Liver (tissue), 9 donors: ENCODE data around the gene BRD3OS. TPM values are rescaled to one million over a fixed set of nuclear protein-coding genes. Genes with fewer than 3 reads are reported as not detected.

Experiments used
- DNase-seq: peaks from one replicate; pipeline ENCODE4 v3.0.0-alpha.2; 2017; ENCODE audit warnings: low spot score
- H3K27ac ChIP-seq, 2 donors: one replicate each; pipeline ENCODE4 v1.7.0; 2013; ENCODE audit warnings: inconsistent platforms in 2 of 2, low read length in 2 of 2, control low read depth in 1 of 2, low read depth in 1 of 2, mild to moderate bottlenecking in 1 of 2
- H3K27me3 ChIP-seq, 4 donors: one replicate each; pipeline versions ENCODE4 v1.6.1 to v1.7.0; 2013; ENCODE audit warnings: low read length in 3 of 4, inconsistent platforms in 1 of 4, mild to moderate bottlenecking in 1 of 4, moderate library complexity in 1 of 4; ENCODE audit not compliant: control insufficient read depth in 4 of 4, insufficient read depth in 4 of 4
- H3K36me3 ChIP-seq, 4 donors: one replicate each; pipeline versions ENCODE4 v1.6.1 to v1.7.0; 2013; ENCODE audit warnings: low read length in 3 of 4, mild to moderate bottlenecking in 3 of 4, low read depth in 1 of 4, moderate library complexity in 1 of 4; ENCODE audit not compliant: control insufficient read depth in 4 of 4, insufficient read depth in 3 of 4
- H3K4me1 ChIP-seq, 4 donors: one replicate each; pipeline versions ENCODE4 v1.6.1 to v1.7.0; 2013; ENCODE audit warnings: low read length in 3 of 4, mild to moderate bottlenecking in 3 of 4, moderate library complexity in 1 of 4; ENCODE audit not compliant: control insufficient read depth in 4 of 4, insufficient read depth in 4 of 4
- H3K4me3 ChIP-seq, 3 donors: one replicate each; pipeline versions ENCODE4 v1.6.1 to v1.7.0; 2013; ENCODE audit warnings: low read length in 3 of 3, control low read depth in 1 of 3, low read depth in 1 of 3, mild to moderate bottlenecking in 1 of 3
- H3K9ac ChIP-seq, 2 donors: one replicate each; pipeline ENCODE4 v1.7.0; 2013; ENCODE audit warnings: low read length in 2 of 2, mild to moderate bottlenecking in 2 of 2, moderate library complexity in 2 of 2, control low read depth in 1 of 2, low read depth in 1 of 2
- H3K9me3 ChIP-seq, 4 donors: one replicate each; pipeline versions ENCODE4 v1.6.1 to v1.7.0; 2013; ENCODE audit warnings: low read length in 3 of 4; ENCODE audit not compliant: control insufficient read depth in 4 of 4
- EGR1 ChIP-seq, 2 donors: IDR thresholded peaks; 2 replicates each; pipeline ENCODE4 v1.6.1; 2016 to 2018; ENCODE audit warnings: antibody characterized with exemption in 2 of 2, low read depth in 2 of 2
- FOXA1 ChIP-seq: IDR thresholded peaks from 2 replicates; pipeline ENCODE4 v1.6.1; 2016; ENCODE audit warnings: antibody characterized with exemption
- GABPA ChIP-seq, 2 donors: IDR thresholded peaks in 1 of 2; conservative IDR thresholded peaks in 1 of 2; 2 replicates each; pipeline ENCODE4 v1.6.1; 2016; ENCODE audit warnings: antibody characterized with exemption in 2 of 2, mild to moderate bottlenecking in 1 of 2, moderate library complexity in 1 of 2
- HNF4A ChIP-seq, 2 donors: conservative IDR thresholded peaks; 2 replicates each; pipeline ENCODE4 v1.6.1; 2016; ENCODE audit warnings: antibody characterized with exemption in 2 of 2, mild to moderate bottlenecking in 2 of 2
- HNF4G ChIP-seq: IDR thresholded peaks from 2 replicates; pipeline ENCODE4 v1.6.1; 2016; ENCODE audit warnings: antibody characterized with exemption
- JUND ChIP-seq, 2 donors: IDR thresholded peaks; 2 replicates each; pipeline ENCODE4 v1.6.1; 2016; ENCODE audit warnings: antibody characterized with exemption in 2 of 2
- NR2F2 ChIP-seq: IDR thresholded peaks from 2 replicates; pipeline ENCODE4 v1.6.1; 2016; ENCODE audit warnings: antibody characterized with exemption
- RAD21 ChIP-seq, 2 donors: IDR thresholded peaks; 2 replicates each; pipeline ENCODE4 v1.6.1; 2016; ENCODE audit warnings: antibody characterized with exemption in 2 of 2, mild to moderate bottlenecking in 2 of 2
- RXRA ChIP-seq, 2 donors: IDR thresholded peaks; 2 replicates each; pipeline ENCODE4 v1.6.1; 2017 to 2018; ENCODE audit warnings: antibody characterized with exemption in 2 of 2, mild to moderate bottlenecking in 1 of 2
- SP1 ChIP-seq: IDR thresholded peaks from 2 replicates; pipeline ENCODE4 v1.6.1; 2018; ENCODE audit warnings: antibody characterized with exemption, mild to moderate bottlenecking
- TAF1 ChIP-seq: conservative IDR thresholded peaks from 2 replicates; pipeline ENCODE4 v1.6.1; 2016; ENCODE audit warnings: antibody characterized with exemption, mild to moderate bottlenecking
- YY1 ChIP-seq: IDR thresholded peaks from 2 replicates; pipeline ENCODE4 v1.6.1; 2016; ENCODE audit warnings: antibody characterized with exemption, mild to moderate bottlenecking
- ZBTB33 ChIP-seq: IDR thresholded peaks from 2 replicates; pipeline ENCODE4 v1.6.1; 2016; ENCODE audit warnings: antibody characterized with exemption
- WGBS: extraction: QIAGEN DNeasy Blood & Tissue Kit; methylation state at CpG from one replicate; pipeline ENCODE4 v1.1.7; 2013; 5-methylcytosine and 5-hydroxymethylcytosine counted together
- polyA plus RNA-seq, 2 donors: library from polyadenylated mRNA; stranded (reverse) in 1 of 2; unstranded in 1 of 2; fragments of 200-250 nt in 1 of 2; fragments of >200 nt in 1 of 2; fragmentation: Nextera tagmentation in 1 of 2; extraction: Ambion mirVana in 1 of 2; gene quantifications; one replicate each; pipeline versions ENCODE4 v1.2.1 to v1.2.3, GENCODE V29; 2013 to 2015
- total RNA-seq, 2 donors: library from RNA; depleted of rRNA; stranded (reverse); fragments of >200 nt; gene quantifications; one replicate each; pipeline ENCODE4 v1.2.3, GENCODE V29; 2014
- TF ChIP-seq, protein P1 (sequence below): fragments of 150-350 bp; IDR thresholded peaks from 2 replicates; pipeline ENCODE4 v1.5.1; 2017; ENCODE audit warnings: improper control_type of control experiment, low read depth, low read length; ENCODE audit not compliant: missing input control
- TF ChIP-seq, protein P2 (sequence below): IDR thresholded peaks from 2 replicates; pipeline ENCODE4 v1.6.1; 2016; ENCODE audit warnings: antibody characterized with exemption
- TF ChIP-seq, protein P3 (sequence below): IDR thresholded peaks from 2 replicates; pipeline ENCODE4 v1.6.1; 2016; ENCODE audit warnings: antibody characterized with exemption, mild to moderate bottlenecking
- TF ChIP-seq, protein P4 (sequence below): IDR thresholded peaks from 2 replicates; pipeline ENCODE4 v1.6.1; 2016; ENCODE audit warnings: antibody characterized with exemption
- donor health status: healthy.
- donor health status: healthy.
- donor health status: healthy.
- donor health status: healthy.
- donor health status: healthy.

BRD3OS gene
- total and polyA plus RNA-seq, 4 donors: 2.1 to 5.1 (median 2.9) TPM

DNA sequence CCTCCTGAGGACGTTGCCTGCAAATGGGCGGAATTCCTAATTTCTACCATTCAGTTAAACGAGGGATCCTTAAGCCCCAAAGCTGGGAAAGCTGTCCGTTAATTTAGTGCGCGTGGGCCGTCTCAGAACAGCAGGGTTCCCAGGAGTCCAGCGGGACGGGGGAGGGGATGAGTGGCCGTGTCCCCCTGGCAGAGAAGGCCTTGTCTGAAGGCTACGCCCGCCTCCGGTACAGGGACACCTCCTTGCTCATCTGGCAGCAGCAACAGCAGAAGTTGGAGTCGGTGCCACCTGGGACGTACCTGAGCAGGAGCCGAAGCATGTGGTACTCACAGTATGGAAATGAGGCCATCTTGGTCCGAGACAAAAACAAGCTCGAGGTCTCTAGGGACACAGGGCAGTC is 1.3 kb downstream of the BRD3OS start (continued):
- TF ChIP-seq, protein P1, sequence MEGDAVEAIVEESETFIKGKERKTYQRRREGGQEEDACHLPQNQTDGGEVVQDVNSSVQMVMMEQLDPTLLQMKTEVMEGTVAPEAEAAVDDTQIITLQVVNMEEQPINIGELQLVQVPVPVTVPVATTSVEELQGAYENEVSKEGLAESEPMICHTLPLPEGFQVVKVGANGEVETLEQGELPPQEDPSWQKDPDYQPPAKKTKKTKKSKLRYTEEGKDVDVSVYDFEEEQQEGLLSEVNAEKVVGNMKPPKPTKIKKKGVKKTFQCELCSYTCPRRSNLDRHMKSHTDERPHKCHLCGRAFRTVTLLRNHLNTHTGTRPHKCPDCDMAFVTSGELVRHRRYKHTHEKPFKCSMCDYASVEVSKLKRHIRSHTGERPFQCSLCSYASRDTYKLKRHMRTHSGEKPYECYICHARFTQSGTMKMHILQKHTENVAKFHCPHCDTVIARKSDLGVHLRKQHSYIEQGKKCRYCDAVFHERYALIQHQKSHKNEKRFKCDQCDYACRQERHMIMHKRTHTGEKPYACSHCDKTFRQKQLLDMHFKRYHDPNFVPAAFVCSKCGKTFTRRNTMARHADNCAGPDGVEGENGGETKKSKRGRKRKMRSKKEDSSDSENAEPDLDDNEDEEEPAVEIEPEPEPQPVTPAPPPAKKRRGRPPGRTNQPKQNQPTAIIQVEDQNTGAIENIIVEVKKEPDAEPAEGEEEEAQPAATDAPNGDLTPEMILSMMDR: no peak
- TF ChIP-seq GABPA (IDR thresholded peaks at IDR 0.05 in 1 of 2, conservative IDR thresholded peaks at IDR 0.05 in 1 of 2): no peak
- no peak for TF ChIP-seq FOXA1

DNA sequence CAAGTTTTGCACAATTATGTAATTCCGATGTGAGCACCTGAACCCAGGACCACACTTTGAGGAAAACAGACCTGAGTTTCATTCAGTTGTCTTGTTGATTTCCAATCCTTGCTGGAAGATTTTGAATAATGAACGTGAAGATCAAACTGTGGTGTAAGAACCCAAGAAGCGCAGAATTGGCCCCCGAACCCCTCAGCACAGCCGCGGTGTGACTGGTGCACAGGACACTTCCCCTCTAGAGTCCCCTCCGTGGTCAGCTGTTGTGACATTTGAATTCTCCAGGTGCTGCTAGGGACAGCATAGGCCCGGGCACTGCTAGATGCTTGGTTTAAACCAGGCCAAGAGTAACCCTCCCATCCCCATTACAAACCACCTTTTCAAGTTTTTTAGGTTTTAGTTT is 1.7 kb downstream of the BRD3OS start:
- H3K27me3 ChIP-seq: no peaks in the 10 kb centered on the region
- no peaks in the 10 kb centered on the region for H3K9me3 ChIP-seq
- H3K27ac ChIP-seq: no peak overlapping the region
- no peak for TF ChIP-seq NR2F2
- TF ChIP-seq YY1: no peak
- no peak for TF ChIP-seq EGR1 (IDR thresholded peaks at IDR 0.05; ENCODE audit: low read depth in 2 of 2)
- no peak for TF ChIP-seq RAD21 (IDR thresholded peaks at IDR 0.05)
- TF ChIP-seq, protein P1: no peak
- TF ChIP-seq FOXA1: no peak
- TF ChIP-seq SP1: no peak
- TF ChIP-seq JUND (IDR thresholded peaks at IDR 0.05): no peak
- no peak for TF ChIP-seq HNF4G
- no peak for TF ChIP-seq ZBTB33
- TF ChIP-seq, protein P2, sequence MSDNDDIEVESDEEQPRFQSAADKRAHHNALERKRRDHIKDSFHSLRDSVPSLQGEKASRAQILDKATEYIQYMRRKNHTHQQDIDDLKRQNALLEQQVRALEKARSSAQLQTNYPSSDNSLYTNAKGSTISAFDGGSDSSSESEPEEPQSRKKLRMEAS: no peak
- TF ChIP-seq TAF1: no peak
- TF ChIP-seq RXRA (IDR thresholded peaks at IDR 0.05): no peak
- TF ChIP-seq, protein P3, sequence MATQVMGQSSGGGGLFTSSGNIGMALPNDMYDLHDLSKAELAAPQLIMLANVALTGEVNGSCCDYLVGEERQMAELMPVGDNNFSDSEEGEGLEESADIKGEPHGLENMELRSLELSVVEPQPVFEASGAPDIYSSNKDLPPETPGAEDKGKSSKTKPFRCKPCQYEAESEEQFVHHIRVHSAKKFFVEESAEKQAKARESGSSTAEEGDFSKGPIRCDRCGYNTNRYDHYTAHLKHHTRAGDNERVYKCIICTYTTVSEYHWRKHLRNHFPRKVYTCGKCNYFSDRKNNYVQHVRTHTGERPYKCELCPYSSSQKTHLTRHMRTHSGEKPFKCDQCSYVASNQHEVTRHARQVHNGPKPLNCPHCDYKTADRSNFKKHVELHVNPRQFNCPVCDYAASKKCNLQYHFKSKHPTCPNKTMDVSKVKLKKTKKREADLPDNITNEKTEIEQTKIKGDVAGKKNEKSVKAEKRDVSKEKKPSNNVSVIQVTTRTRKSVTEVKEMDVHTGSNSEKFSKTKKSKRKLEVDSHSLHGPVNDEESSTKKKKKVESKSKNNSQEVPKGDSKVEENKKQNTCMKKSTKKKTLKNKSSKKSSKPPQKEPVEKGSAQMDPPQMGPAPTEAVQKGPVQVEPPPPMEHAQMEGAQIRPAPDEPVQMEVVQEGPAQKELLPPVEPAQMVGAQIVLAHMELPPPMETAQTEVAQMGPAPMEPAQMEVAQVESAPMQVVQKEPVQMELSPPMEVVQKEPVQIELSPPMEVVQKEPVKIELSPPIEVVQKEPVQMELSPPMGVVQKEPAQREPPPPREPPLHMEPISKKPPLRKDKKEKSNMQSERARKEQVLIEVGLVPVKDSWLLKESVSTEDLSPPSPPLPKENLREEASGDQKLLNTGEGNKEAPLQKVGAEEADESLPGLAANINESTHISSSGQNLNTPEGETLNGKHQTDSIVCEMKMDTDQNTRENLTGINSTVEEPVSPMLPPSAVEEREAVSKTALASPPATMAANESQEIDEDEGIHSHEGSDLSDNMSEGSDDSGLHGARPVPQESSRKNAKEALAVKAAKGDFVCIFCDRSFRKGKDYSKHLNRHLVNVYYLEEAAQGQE: no peak
- TF ChIP-seq HNF4A (conservative IDR thresholded peaks at IDR 0.05): no peak
- TF ChIP-seq GABPA (IDR thresholded peaks at IDR 0.05 in 1 of 2, conservative IDR thresholded peaks at IDR 0.05 in 1 of 2): no peak
- TF ChIP-seq, protein P4, sequence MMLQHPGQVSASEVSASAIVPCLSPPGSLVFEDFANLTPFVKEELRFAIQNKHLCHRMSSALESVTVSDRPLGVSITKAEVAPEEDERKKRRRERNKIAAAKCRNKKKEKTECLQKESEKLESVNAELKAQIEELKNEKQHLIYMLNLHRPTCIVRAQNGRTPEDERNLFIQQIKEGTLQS: no peak
- H3K36me3 ChIP-seq: peaks cover 3 to 8% (median 4%) of the 10 kb centered on the region in 4 donors
- H3K9ac ChIP-seq: no peak overlapping the region
- peaks cover 11 to 22% (median 21%) of the 10 kb centered on the region in 4 donors for H3K4me1 ChIP-seq
- WGBS: 96% methylated on average over 8 of the region's 8 CpGs
- DNase-seq: no peak
- no peak overlapping the region for H3K4me3 ChIP-seq
